Middle frontal gyrus (tissue), 1 donor: ENCODE results near the gene JMJD6.
"Not testable (repeated sequence)": the region's sequence is repeated elsewhere in the genome, so short reads cannot be mapped to it uniquely, and the experiment has no call there.

ENCODE experiments used
- DNase-seq: peaks from one replicate; pipeline ENCODE4 v3.0.0-alpha.2; 2015; ENCODE audit warnings: low spot score; ENCODE audit errors: extremely low spot score

The JMJD6 gene

GRCh38 chr17:76736349-76737081 is 10.1 kb upstream of the JMJD6 start:
- DNase-seq: no peak

- DNase-seq: no peak
These were observed 9.4 kb upstream of the JMJD6 start for GRCh38 chr17:76735586-76736348.

GRCh38 chr17:76735006-76735405 is 8.6 kb upstream of the JMJD6 start:
- no peak for DNase-seq

GRCh38 chr17:76734080-76734840 is 7.9 kb upstream of the JMJD6 start:
- no peak for DNase-seq

GRCh38 chr17:76733618-76733957 is 7.2 kb upstream of the JMJD6 start:
- no peak for DNase-seq

- DNase-seq: no peak
These were observed 6.6 kb upstream of the JMJD6 start for GRCh38 chr17:76732734-76733617.

GRCh38 chr17:76731800-76732733 is 5.7 kb upstream of the JMJD6 start:
- DNase-seq: not testable (repeated sequence)

GRCh38 chr17:76727745-76728456 is 1.5 kb upstream of the JMJD6 start:
- DNase-seq: no peak

- DNase-seq: no peak
These were observed 641 bp upstream of the JMJD6 start, which contains the start of gene METTL23 for GRCh38 chr17:76726776-76727718. TSS of gene METTL23 (plus strand) at chr17:76726839. CDS start at chr17:76729711, 2,872 bp downstream.

GRCh38 chr17:76725580-76726230 is 701 bp downstream of the JMJD6 start:
- no peak for DNase-seq

GRCh38 chr17:76723812-76724211 is 2.6 kb downstream of the JMJD6 start:
- DNase-seq: no peak

GRCh38 chr17:76722977-76723376 is 3.4 kb downstream of the JMJD6 start:
- DNase-seq: not testable (repeated sequence)

- DNase-seq: no peak
These were observed 4.1 kb downstream of the JMJD6 start for GRCh38 chr17:76722279-76722678.

GRCh38 chr17:76721463-76721862 is 4.9 kb downstream of the JMJD6 start:
- no peak for DNase-seq

- DNase-seq: no peak
These were observed 5.5 kb downstream of the JMJD6 start for GRCh38 chr17:76720941-76721340.

- no peak for DNase-seq
These were observed 6.2 kb downstream of the JMJD6 start for GRCh38 chr17:76720211-76720610.

GRCh38 chr17:76718516-76718915 is 7.9 kb downstream of the JMJD6 start:
- DNase-seq: no peak

GRCh38 chr17:76716839-76717215 is 9.6 kb downstream of the JMJD6 start:
- DNase-seq: no peak
